ENCODE results near the gene GIPC2.

DNA sequence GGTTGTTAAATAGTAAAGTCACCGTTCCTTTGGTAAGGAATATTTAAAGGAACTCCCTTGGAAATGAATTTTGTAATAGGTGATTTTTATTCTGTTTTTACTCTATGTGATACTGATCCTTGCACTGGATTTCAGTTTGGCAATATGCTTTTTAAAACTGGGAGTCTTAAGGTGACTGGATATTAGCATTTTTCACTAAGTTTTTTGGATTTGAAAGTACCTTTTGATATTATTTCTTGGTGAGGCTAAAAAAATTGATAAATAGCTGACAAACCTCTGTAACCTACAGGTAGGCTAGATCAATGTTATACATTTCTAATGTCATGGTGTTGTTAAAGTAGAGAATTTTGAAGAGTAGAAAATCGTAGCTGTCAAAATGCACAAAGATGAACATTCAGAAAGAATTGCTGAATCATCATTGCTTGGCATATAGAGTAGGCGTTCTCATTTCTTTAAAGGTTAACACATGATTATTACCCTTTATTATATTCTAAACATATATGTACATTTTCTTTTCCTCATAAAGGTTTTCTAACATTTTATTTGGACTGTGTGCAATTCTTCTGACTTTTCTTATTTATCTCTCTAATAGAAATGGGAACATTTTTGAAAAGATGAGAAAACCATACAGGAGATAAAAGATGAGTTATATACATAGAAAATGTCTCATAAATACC, 42.6 kb upstream of the GIPC2 start:
- TF ChIP-seq RAD51 (IDR thresholded peaks at IDR 0.05; ENCODE audit: borderline replicate concordance, low read depth) (no peak), POLR3A (IDR thresholded peaks at IDR 0.05; ENCODE audit: borderline replicate concordance, extremely low read depth, insufficient read depth, insufficient read length) (no peak)
- TF ChIP-seq, protein P1, sequence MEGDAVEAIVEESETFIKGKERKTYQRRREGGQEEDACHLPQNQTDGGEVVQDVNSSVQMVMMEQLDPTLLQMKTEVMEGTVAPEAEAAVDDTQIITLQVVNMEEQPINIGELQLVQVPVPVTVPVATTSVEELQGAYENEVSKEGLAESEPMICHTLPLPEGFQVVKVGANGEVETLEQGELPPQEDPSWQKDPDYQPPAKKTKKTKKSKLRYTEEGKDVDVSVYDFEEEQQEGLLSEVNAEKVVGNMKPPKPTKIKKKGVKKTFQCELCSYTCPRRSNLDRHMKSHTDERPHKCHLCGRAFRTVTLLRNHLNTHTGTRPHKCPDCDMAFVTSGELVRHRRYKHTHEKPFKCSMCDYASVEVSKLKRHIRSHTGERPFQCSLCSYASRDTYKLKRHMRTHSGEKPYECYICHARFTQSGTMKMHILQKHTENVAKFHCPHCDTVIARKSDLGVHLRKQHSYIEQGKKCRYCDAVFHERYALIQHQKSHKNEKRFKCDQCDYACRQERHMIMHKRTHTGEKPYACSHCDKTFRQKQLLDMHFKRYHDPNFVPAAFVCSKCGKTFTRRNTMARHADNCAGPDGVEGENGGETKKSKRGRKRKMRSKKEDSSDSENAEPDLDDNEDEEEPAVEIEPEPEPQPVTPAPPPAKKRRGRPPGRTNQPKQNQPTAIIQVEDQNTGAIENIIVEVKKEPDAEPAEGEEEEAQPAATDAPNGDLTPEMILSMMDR (IDR thresholded peaks at IDR 0.05 in 2 of 3, conservative IDR thresholded peaks at IDR 0.05 in 1 of 3; ENCODE audit: insufficient read depth in 2 of 3, low read depth in 1 of 3, low read length in 3 of 3): no peak

Data from K562 (cell line).